Superior temporal gyrus (tissue), 1 donor: ENCODE measurements around the gene ZFYVE26.
"Not testable (repeated sequence)": the region's sequence is repeated elsewhere in the genome, so short reads cannot be mapped to it uniquely, and the experiment has no call there.

Experiments used
- DNase-seq: peaks from one replicate; pipeline ENCODE4 v3.0.0-alpha.2; 2016; ENCODE audit errors: extremely low spot score

ZFYVE26 gene

GRCh38 chr14:67816326-67817002 is at the start of gene ZFYVE26:
TSS of gene ZFYVE26 (minus strand) at chr14:67816590. CDS start at chr14:67815963, 627 bp downstream.
- peak; percentile 99 for DNase-seq

- DNase-seq: no peak
Measured at GRCh38 chr14:67863223-67863622, 46.8 kb upstream of the ZFYVE26 start.

- DNase-seq: no peak
Measured at GRCh38 chr14:67859169-67859749, 42.9 kb upstream of the ZFYVE26 start.

GRCh38 chr14:67857778-67858350 is 41.5 kb upstream of the ZFYVE26 start:
- no peak for DNase-seq

GRCh38 chr14:67856827-67857226 is 40.4 kb upstream of the ZFYVE26 start:
- no peak for DNase-seq

DNA sequence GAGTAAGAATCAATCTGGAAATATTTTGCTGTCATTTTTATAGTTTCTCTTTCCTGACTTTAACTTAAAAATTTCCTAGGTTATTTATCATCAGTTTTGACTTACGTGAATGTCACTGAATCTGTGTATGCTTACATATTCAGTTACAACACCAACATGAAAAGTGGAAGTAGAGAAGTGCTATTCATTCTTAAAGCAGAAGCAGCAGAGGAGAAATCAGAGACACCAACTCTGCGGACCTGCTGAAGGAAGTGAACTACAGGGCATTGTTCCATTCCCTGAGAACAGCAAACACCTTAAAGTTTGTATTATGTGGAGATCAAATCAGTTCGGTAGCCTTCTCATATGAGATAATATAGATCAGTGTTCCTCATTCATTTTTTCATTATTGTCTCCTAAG is 37.3 kb upstream of the ZFYVE26 start:
- no peak for DNase-seq

GRCh38 chr14:67852926-67853604 is 36.7 kb upstream of the ZFYVE26 start:
- DNase-seq: no peak

GRCh38 chr14:67851785-67852410 is 35.5 kb upstream of the ZFYVE26 start:
- DNase-seq: no peak

DNA sequence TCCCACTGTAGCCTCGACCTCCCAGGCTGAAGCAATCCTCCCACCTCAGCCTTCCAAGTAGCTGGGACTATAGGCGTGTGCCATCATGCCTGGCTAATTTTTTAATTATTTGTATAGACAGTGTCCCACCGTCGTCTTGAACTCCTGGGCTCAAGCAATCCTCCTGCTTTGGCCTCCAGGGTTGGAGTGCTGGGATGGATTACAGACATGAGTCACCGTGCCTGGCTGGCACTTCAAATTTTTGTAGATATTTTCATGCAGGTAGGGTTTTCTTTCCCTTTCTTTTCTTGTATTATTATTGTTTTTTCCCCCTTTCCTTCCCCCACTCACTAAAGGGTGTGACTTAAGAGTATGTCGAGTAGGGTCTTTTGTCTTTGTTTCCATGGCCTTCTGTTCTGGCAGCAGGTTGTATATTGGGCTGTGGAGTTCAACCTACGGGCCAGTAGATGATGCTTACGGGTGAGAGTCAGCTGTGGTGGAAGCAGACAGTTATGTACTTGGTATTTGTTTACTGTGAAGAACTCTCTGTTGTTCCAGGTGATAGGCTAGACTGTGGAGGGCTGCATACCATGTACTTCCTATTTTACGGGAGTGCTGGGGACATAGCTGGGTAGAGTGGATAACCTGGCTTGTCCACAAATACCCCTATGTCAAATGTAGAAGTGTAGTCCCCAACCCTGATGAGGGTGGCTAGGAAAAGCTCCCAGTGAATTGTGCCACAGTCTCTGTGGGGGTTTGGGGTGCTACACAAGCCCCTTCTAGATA is 33.9 kb upstream of the ZFYVE26 start:
- DNase-seq: no peak

- DNase-seq: no peak
Measured at GRCh38 chr14:67846029-67846610, 29.7 kb upstream of the ZFYVE26 start.

DNA sequence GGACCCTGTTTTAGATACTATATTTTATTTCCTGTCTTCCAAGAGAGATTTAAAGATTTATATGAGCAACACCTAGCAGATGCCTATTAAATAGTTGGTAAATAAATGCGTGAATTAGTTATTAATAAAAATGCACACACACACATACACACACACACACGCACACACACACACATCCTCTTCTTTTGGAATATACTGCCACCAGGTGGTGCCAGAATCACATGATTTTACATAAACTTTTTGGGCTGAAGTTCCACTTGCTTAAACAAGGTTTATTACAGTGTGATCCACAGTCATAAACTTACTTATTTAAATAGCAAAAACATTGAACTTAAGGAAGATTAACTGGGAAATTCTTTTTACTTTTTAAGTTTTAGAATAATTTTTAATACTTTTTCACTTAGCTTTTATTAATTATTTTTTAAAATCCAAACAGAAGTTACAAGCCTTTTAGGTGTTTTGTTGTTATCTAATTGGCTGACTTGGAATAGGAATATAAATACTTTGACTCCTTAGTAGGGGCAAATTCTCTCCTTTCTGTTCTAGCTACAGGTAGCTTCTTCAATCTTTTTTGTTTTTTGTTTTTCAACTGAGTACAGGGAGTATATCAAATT is 20.7 kb upstream of the ZFYVE26 start:
- DNase-seq: peak; percentile 59

GRCh38 chr14:67835596-67835995 is 19.2 kb upstream of the ZFYVE26 start:
- no peak for DNase-seq

DNA sequence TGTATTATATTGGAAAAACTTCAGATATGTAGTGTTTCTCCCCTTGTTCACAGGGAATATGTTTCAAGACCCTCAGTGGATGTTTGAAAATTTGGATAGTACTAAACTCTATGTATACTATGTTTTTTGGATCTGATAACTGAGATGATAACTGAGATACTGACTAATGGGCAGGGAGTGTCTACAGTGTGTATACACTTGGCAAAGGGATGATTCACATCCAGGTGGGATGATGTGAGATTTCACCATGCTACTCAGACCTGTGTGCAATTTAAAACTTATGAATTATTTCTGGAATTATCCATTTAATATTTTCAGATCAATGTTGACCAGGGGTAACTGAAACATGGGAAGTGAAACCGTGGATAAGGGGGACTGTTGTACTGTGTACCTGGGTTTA is 17.0 kb upstream of the ZFYVE26 start:
- DNase-seq: no peak

GRCh38 chr14:67831113-67831512 is 14.7 kb upstream of the ZFYVE26 start:
- DNase-seq: no peak

- no peak for DNase-seq
Measured at GRCh38 chr14:67821121-67821520, 4.7 kb upstream of the ZFYVE26 start.

DNA sequence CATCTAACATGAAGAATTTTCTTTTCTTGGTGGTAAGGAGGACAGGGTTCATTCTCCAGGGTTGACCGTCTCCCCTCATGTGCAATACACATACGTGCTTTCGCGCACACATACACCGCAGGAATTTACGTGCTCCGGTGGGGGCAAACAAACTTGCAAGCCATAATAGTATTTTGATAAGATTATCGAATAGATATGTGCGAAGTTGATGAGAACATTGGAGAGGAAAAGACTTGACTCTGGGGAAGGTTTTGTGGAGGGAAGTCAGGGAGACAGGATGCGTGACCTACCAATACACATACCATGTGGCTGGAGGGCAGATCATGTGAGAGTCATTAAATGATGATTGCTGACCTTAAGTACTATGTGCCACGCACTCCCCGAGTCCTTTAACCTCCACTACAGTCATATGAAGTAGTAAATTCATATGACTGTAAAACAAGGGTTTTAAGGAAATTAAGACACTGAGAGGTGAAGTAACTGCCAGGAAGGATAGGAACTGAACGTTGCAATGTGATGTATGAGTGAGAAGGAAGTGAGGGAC is 4.1 kb upstream of the ZFYVE26 start:
- no peak for DNase-seq

- DNase-seq: peak; percentile 93
Measured at GRCh38 chr14:67819563-67820421, 3.4 kb upstream of the ZFYVE26 start, which contains the start of gene RAD51B. TSS of gene RAD51B (plus strand) at chr14:67819779.

DNA sequence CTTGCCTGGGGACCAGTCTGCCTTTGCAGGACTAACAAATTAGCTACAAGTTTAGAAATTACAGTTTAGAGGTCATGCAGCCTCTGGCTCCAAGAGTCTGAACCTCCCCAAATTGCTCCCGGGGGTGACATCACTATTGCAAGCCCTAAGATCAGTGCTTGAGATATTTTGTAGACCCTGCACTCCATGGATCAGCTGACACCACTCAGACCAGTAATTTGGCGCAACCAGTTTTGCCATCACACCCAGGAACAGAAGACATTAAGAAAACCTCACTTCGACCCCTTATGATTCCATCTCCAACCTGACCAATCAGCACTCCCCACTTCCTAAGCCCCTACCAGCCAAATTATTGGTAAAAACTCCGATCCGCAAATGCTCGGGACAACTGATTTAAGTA is 2.1 kb upstream of the ZFYVE26 start:
- not testable (repeated sequence) for DNase-seq

GRCh38 chr14:67817750-67818438 is 1.5 kb upstream of the ZFYVE26 start:
- DNase-seq: no peak
